C4-2B (cell line): Measurements from ENCODE around the gene RRAGC.

Source experiments
- CTCF ChIP-seq: fragments of 450-650 bp; conservative IDR thresholded peaks from 2 replicates; pipeline ENCODE4 v1.5.1; 2017; ENCODE audit warnings: mild to moderate bottlenecking
- ZFX ChIP-seq: fragments of 450-650 bp; IDR thresholded peaks from 2 replicates; pipeline ENCODE4 v1.6.1; 2017

GRCh38 chr1:38905985-38906384 lies 46.4 kb upstream of the RRAGC start:
- no peak for TF ChIP-seq CTCF
- TF ChIP-seq ZFX, result no peak
